PC-3 (cell line): ENCODE measurements around the gene CNTRL. TPM values are rescaled to one million over a fixed set of nuclear protein-coding genes. Genes with fewer than 3 reads are reported as not detected.
"Not testable (repeated sequence)": the region's sequence is repeated elsewhere in the genome, so short reads cannot be mapped to it uniquely, and the experiment has no call there.

Experiments
- ATAC-seq: fragments of 200-7000 bp; cut with Tn5 transposase; 2 replicates; pipeline ENCODE4 v1.9.1; 2020; ENCODE audit warnings: mild to moderate bottlenecking, moderate library complexity
- BruUV-seq: library from RNA; stranded (reverse); fragments of 400-500 nt; replicated peaks from 2 replicates; lab custom pipeline; 2021; lab: Mats Ljungman, UMichigan
- CTCF ChIA-PET: fragments of 300-600 bp; sonication (Branson Sonifier 250); formaldehyde crosslinking; loops from one replicate; lab custom pipeline; 2022; ENCODE audit warnings: antibody characterized with exemption; lab: Charles Lee
- POLR2A ChIA-PET: fragments of 300-600 bp; sonication (Branson Sonifier 250); formaldehyde crosslinking; loops from one replicate; lab custom pipeline; 2022; ENCODE audit warnings: antibody characterized with exemption; ENCODE audit not compliant: unreplicated experiment; lab: Charles Lee
- DNase-seq: peaks from one replicate; pipeline ENCODE4 v3.0.0-alpha.2; 2015
- H2AFZ ChIP-seq: fragments of 300-600 bp; sonication (generic); 2 replicates; pipeline ENCODE4 v1.6.0; 2016; ENCODE audit warnings: antibody characterized with exemption, low read length
- H3F3A ChIP-seq: fragments of 300-600 bp; sonication (generic); one replicate; pipeline ENCODE4 v1.6.0; 2017; ENCODE audit warnings: antibody characterized with exemption, low read length, control low read depth, mild to moderate bottlenecking; ENCODE audit not compliant: unreplicated experiment
- H3K27ac ChIP-seq: fragments of 300-600 bp; sonication (generic); 2 replicates; pipeline ENCODE4 v1.5.1; 2016; ENCODE audit warnings: mild to moderate bottlenecking, low read length
- H3K27me3 ChIP-seq: fragments of 300-600 bp; sonication (generic); 2 replicates; pipeline ENCODE4 v1.6.1; 2016; ENCODE audit warnings: low read length, mixed read lengths
- H3K36me3 ChIP-seq: fragments of 300-600 bp; sonication (generic); 2 replicates; pipeline ENCODE4 v1.6.1; 2016; ENCODE audit warnings: low read depth, mixed run types, low read length, mixed read lengths
- H3K4me1 ChIP-seq: fragments of 300-600 bp; sonication (generic); 2 replicates; pipeline ENCODE4 v1.5.1; 2016; ENCODE audit warnings: low read length; ENCODE audit not compliant: insufficient read depth
- H3K4me2 ChIP-seq: fragments of 300-600 bp; sonication (generic); 2 replicates; pipeline ENCODE4 v1.6.0; 2016; ENCODE audit warnings: low read length
- H3K4me3 ChIP-seq: fragments of 300-600 bp; sonication (generic); 2 replicates; pipeline ENCODE4 v1.5.1; 2016; ENCODE audit warnings: mild to moderate bottlenecking, low read length, mixed read lengths
- H3K79me2 ChIP-seq: fragments of 300-600 bp; sonication (generic); 2 replicates; pipeline ENCODE4 v1.6.1; 2017; ENCODE audit warnings: low read length, mixed read lengths
- H3K9ac ChIP-seq: fragments of 300-600 bp; sonication (generic); 2 replicates; pipeline ENCODE4 v1.6.0; 2016; ENCODE audit warnings: mild to moderate bottlenecking, low read length
- H3K9me2 ChIP-seq: fragments of 300-600 bp; sonication (generic); replicated peaks from 2 replicates; pipeline ENCODE4 v1.6.1; 2016; ENCODE audit warnings: mixed run types, low read length, mixed read lengths
- H3K9me3 ChIP-seq: fragments of 300-600 bp; sonication (generic); 2 replicates; pipeline ENCODE4 v1.6.1; 2016; ENCODE audit warnings: low read length, mixed read lengths
- H4K20me1 ChIP-seq: fragments of 300-600 bp; sonication (generic); 2 replicates; pipeline ENCODE4 v1.6.1; 2016; ENCODE audit warnings: low read length, mixed read lengths
- CTCF ChIP-seq: fragments of 300-600 bp; sonication (generic); conservative IDR thresholded peaks from 2 replicates; pipeline ENCODE4 v1.5.1; 2017; ENCODE audit warnings: antibody characterized with exemption, low read depth, mild to moderate bottlenecking, low read length
- EZH2 ChIP-seq: fragments of 300-600 bp; sonication (generic); IDR thresholded peaks from one replicate; pipeline ENCODE4 v1.6.1; 2017; ENCODE audit warnings: antibody characterized with exemption, mild to moderate bottlenecking, low read length; ENCODE audit not compliant: unreplicated experiment
- EZH2phosphoT487 ChIP-seq: fragments of 300-600 bp; sonication (generic); IDR thresholded peaks from 2 replicates; pipeline ENCODE4 v1.6.1; 2018; ENCODE audit warnings: mild to moderate bottlenecking, antibody characterized with exemption, low read length, borderline replicate concordance
- intact Hi-C: fragments of 100-400 bp; cut with micrococcal nuclease; formaldehyde crosslinking; loops from 2 replicates; pipeline ENCODE4 v1.9.0; 2023
- total RNA-seq: library from RNA; depleted of rRNA; stranded (reverse); fragments of >200 nt; gene quantifications from 2 replicates; pipeline ENCODE4 v1.2.3, GENCODE V29; 2014

Gene CNTRL
- total RNA-seq, 1 experiment from 2014 or later = 6.0 TPM

- H3K36me3 ChIP-seq = no peaks in the 10 kb centered on the region
- H3K4me3 ChIP-seq = no peak overlapping the region
- H3K9ac ChIP-seq = no peak overlapping the region
- H2AFZ ChIP-seq = no peak overlapping the region
- H3K9me3 ChIP-seq = no peaks in the 10 kb centered on the region
- TF ChIP-seq EZH2 = no peak
- no peak for TF ChIP-seq EZH2phosphoT487
- no peak for TF ChIP-seq CTCF
- H3K4me1 ChIP-seq = no peaks in the 10 kb centered on the region
- no peaks in the 10 kb centered on the region for H3K9me2 ChIP-seq
- no peak for DNase-seq
- CTCF ChIA-PET = no interaction called here
- no peaks in the 10 kb centered on the region for H4K20me1 ChIP-seq
- ATAC-seq = no peak
- intact Hi-C loops = no loop called here
- H3F3A ChIP-seq = no peaks in the 10 kb centered on the region
- H3K4me2 ChIP-seq = no peak overlapping the region
- H3K27ac ChIP-seq = no peak overlapping the region
- no peaks in the 10 kb centered on the region for H3K79me2 ChIP-seq
- POLR2A ChIA-PET = no interaction called here
- no peaks in the 10 kb centered on the region for H3K27me3 ChIP-seq
- no TSS peak for BruUV-seq
Measured at GRCh38 chr9:121088576-121088975, 13.8 kb downstream of the CNTRL start.

GRCh38 chr9:121090743-121091142 lies 16.0 kb downstream of the CNTRL start:
- H3F3A ChIP-seq, H3K4me3 ChIP-seq, CTCF ChIA-PET, H3K9me2 ChIP-seq, DNase-seq, POLR2A ChIA-PET, H3K9ac ChIP-seq, intact Hi-C loops, H4K20me1 ChIP-seq, H3K79me2 ChIP-seq, H3K36me3 ChIP-seq, H3K9me3 ChIP-seq, H2AFZ ChIP-seq, H3K4me1 ChIP-seq, H3K27me3 ChIP-seq, H3K27ac ChIP-seq, H3K4me2 ChIP-seq, BruUV-seq, ATAC-seq: not testable (repeated sequence)

GRCh38 chr9:121095057-121095456 lies 20.3 kb downstream of the CNTRL start:
- intact Hi-C loops = no loop called here

More at GRCh38 chr9:121095057-121095456, 20.3 kb downstream of the CNTRL start:
- Histone ChIP-seq H2AFZ (no peak overlapping the region), H3K9me3 (no peaks in the 10 kb centered on the region), H3K9ac (no peak overlapping the region), H3K4me3 (no peak overlapping the region), H3F3A (no peaks in the 10 kb centered on the region), H3K36me3 (no peaks in the 10 kb centered on the region), H3K27me3 (no peaks in the 10 kb centered on the region), H3K4me1 (no peaks in the 10 kb centered on the region), H3K27ac (no peak overlapping the region), H3K4me2 (no peak overlapping the region), H3K79me2 (no peaks in the 10 kb centered on the region), H4K20me1 (no peaks in the 10 kb centered on the region), H3K9me2 (no peaks in the 10 kb centered on the region)
- no TSS peak for BruUV-seq
- no peak for DNase-seq
- CTCF ChIA-PET = no interaction called here
- no peak for ATAC-seq
- POLR2A ChIA-PET = no interaction called here
- TF ChIP-seq EZH2 = no peak
- no peak for TF ChIP-seq CTCF
- TF ChIP-seq EZH2phosphoT487 = no peak
